Brain microvascular endothelial cell (primary cell): Measurements from ENCODE around the gene HSFX1.

Experiments
- DNase-seq: peaks from one replicate; pipeline ENCODE4 v3.0.0-alpha.2; 2020
- H3K27ac ChIP-seq: fragments of 250-450 bp; sonication (Bioruptor Pico); 2 replicates; pipeline ENCODE4 v1.5.1; 2020; ENCODE audit warnings: mild to moderate bottlenecking, moderate library complexity
- H3K27me3 ChIP-seq: fragments of 250-450 bp; sonication (Bioruptor Pico); replicated peaks from 2 replicates; pipeline ENCODE4 v1.5.1; 2020; ENCODE audit warnings: mild to moderate bottlenecking
- H3K36me3 ChIP-seq: fragments of 250-450 bp; sonication (Bioruptor Pico); replicated peaks from 2 replicates; pipeline ENCODE4 v1.5.1; 2020; ENCODE audit warnings: mild to moderate bottlenecking
- H3K4me3 ChIP-seq: 2 replicates; pipeline ENCODE4 v1.5.1; 2011; ENCODE audit warnings: low read depth, mild to moderate bottlenecking, control low read depth, low read length, moderate library complexity
- CTCF ChIP-seq: IDR thresholded peaks from 2 replicates; pipeline ENCODE4 v1.5.1; 2011; ENCODE audit warnings: low read depth, mild to moderate bottlenecking, moderate library complexity, low read length, control low read depth, inconsistent platforms; ENCODE audit errors: missing control alignments
- in situ Hi-C: cut with HindIII; loops from 2 replicates; pipeline ENCODE4 v1.10.0; 2017; ENCODE audit warnings: low sequenced_read_pairs, low pct_ligation_motif_present

The HSFX1 gene

DNA sequence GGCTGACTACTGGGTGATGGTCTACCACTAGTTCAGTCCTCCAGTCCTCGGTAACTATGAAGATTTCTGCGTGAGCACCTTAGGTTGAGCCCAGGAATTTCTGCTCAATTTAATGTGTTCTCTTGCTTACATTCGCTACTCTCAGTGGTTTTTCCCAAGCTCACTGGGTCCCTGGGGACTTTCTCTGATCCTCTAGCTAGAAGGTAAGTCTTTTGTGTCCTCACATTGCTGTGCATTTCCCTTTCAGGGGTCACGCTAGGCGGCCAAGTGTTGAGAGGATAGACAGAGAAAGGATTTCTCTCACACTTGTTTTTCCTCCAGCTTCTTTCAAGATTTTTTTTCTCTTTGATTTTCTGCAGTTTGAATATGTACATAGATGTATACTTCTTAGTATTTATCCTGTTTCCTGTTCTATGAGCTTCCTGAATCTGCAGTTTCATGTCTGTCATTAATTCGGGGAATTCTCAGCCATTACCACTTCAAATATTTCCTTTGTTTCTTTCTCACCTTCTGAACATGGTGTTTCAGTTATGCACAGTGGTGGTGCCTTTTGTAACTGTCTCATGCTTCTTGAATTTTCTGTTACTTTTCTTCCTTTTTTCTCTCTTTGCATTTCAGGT lies 25.3 kb downstream of the HSFX1 start:
- Histone ChIP-seq H3K36me3 (no peaks in the 10 kb centered on the region), H3K4me3 (no peak overlapping the region), H3K27ac (no peak overlapping the region), H3K27me3 (no peaks in the 10 kb centered on the region)
- no peak for TF ChIP-seq CTCF
- in situ Hi-C loops: no loop called here
- DNase-seq: no peak

DNA sequence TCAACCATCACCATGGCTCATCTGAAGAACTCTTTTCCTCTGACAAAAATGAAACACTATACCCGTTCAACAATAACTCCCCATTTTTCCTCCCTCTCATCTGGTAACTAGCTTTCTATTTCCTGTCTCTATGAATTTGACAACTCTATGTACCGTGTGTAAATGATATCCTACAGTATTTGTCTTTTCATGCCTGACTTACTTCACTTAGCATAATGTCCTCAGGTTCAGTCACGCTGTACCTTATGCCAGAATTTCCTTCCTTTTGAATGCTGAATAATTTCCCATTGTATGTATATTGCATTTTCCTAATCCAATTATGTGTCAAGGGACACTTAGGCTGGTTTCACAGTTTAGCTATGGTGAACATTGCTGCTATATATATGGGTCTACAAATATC lies 26.1 kb downstream of the HSFX1 start:
- no peak overlapping the region for H3K4me3 ChIP-seq
- in situ Hi-C loops: no loop called here
- H3K36me3 ChIP-seq: no peaks in the 10 kb centered on the region
- no peak overlapping the region for H3K27ac ChIP-seq
- no peaks in the 10 kb centered on the region for H3K27me3 ChIP-seq
- TF ChIP-seq CTCF: no peak
- no peak for DNase-seq

DNA sequence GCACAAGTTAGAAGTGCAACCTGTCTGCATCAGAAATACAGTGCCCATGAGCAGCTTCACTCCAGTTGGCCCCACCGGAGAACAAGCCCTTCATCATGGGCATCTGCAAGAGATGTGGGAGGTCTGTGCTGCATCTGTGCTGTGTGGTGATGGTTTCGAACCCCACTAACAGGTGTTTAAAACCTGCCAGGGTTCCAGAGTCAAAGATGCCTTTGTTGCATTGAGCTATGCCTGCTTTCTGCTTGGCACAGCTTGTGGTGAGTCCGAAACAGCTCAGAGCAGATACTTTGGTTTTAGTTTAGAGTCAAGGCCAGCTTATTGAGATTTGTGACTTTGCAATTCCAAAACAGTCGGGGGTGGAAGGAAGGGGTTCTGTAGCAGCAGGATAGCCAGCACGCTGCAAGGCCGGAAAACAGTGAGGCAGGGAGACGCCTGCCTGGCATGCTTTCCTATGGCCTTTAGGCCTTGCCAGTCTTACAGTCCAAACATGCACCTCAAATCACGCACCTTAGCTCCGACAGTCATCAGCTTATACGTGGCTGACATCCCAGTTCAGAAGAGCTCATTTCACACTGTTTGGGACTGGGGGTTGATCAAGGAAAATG lies 29.7 kb downstream of the HSFX1 start:
- Histone ChIP-seq H3K4me3 (no peak overlapping the region), H3K27me3 (no peaks in the 10 kb centered on the region), H3K27ac (no peak overlapping the region), H3K36me3 (no peaks in the 10 kb centered on the region)
- in situ Hi-C loops: no loop called here
- TF ChIP-seq CTCF: no peak
- no peak for DNase-seq

- Histone ChIP-seq H3K4me3 (no peak overlapping the region), H3K27ac (no peak overlapping the region), H3K36me3 (no peaks in the 10 kb centered on the region), H3K27me3 (no peaks in the 10 kb centered on the region)
- in situ Hi-C loops: no loop called here
- no peak for DNase-seq
- no peak for TF ChIP-seq CTCF
Observed at GRCh38 chrX:149804102-149804501, 30.2 kb downstream of the HSFX1 start.

- Histone ChIP-seq H3K4me3 (no peak overlapping the region), H3K27ac (no peak overlapping the region), H3K36me3 (no peaks in the 10 kb centered on the region), H3K27me3 (no peaks in the 10 kb centered on the region)
- TF ChIP-seq CTCF: no peak
- in situ Hi-C loops: no loop called here
- no peak for DNase-seq
Observed at GRCh38 chrX:149807747-149808458, 34.0 kb downstream of the HSFX1 start.
